ENCODE results near the gene CABP2.
"Not testable (repeated sequence)": the region's sequence is repeated elsewhere in the genome, so short reads cannot be mapped to it uniquely, and the experiment has no call there.

Gene CABP2

DNA sequence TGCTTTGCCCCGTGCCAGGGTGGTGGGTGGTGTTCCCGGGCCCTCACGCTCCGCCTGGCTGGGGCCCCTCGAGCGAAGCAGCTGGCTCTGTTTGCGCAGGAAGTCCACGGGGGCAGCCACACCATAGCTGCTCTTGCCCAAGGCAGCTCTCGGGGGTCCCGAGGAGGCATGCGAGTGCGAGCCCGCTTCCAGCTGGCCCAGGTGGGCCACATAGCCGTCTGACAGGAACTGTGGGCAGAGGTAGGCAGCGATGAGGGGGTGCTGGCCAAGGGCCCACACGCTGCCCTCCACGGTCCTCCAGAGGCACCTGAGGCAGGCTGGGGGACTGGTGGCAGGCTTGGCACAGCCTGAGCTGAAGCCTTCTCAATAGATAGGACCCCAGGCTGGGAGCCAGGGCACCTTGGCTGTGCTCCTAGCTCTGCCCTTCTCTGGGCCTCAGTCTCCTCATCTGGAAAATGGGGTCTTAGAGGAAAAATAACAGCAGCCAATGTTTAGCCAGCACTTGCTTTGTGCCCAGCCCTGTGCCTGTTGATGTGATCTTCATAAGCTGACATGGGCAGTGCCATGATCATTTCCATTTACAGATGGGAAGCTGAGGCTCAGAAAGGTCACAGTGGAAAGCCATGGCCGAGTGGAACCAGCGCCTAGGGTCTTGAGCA lies 31.0 kb downstream of the CABP2 start:
- Histone ChIP-seq H3K36me3 (ENCODE audit: control insufficient read depth in 1 of 2, insufficient read depth in 2 of 2, low read length in 2 of 2) (peaks cover 10 to 81% of the 10 kb centered on the region in 2 donors), H3K27me3 (ENCODE audit: low read depth, low read length) (no peaks in the 10 kb centered on the region), H3K9me3 (ENCODE audit: control insufficient read depth in 1 of 2, low read length in 2 of 2) (no peaks in the 10 kb centered on the region), H3K4me1 (ENCODE audit: control insufficient read depth in 1 of 2, insufficient read depth in 2 of 2, low read length in 2 of 2) (no peaks in the 10 kb centered on the region), H3K4me3 (ENCODE audit: low read depth in 1 of 2, low read length in 2 of 2) (no peak overlapping the region), H3K27ac (ENCODE audit: low read length) (no peak overlapping the region)

DNA sequence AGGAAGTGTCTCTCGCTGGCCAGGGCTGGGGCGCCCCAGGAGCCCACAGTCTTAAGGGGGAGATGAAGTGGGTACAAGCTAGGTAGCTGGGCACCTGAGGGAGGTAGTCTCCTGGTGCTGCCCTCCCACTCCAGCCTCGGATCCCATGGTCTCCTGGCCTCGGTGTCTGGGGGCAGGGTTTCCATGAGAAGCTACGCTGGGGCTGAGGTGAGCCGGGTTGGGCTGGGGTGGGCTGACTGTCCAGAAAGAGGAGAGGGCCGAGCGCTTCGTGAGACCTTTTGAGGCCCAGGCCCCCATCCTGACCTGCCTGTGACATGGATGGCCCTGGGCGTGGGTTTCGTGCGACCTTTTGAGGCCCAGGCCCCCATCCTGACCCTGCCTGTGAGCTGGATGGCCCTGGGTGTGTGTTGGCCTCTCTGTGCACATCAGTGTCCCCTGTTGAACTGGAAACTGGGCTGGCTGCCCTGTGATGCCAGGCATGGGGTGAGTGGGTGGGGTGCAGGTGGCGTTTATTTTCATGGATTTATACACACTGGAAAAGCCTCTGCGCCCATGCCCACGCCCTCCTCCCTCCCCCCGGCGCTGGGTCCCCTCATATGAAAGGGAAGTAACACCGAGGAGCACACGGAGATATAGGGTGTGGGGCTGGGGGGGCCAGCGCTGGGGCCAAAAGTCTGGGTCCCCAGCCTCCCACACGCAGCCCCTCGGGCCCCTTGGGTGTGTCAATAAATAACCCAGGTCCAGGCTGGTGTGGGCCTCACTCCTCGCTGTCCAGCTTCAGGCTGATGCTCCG lies 31.8 kb downstream of the CABP2 start:
- no peaks in the 10 kb centered on the region for H3K9me3 ChIP-seq (ENCODE audit: control insufficient read depth in 1 of 2, low read length in 2 of 2)
- no peak overlapping the region for H3K4me3 ChIP-seq (ENCODE audit: low read depth in 1 of 2, low read length in 2 of 2)
- H3K4me1 ChIP-seq (ENCODE audit: control insufficient read depth in 1 of 2, insufficient read depth in 2 of 2, low read length in 2 of 2): peaks cover 0 to under 1% of the 10 kb centered on the region in 2 donors
- H3K27me3 ChIP-seq (ENCODE audit: low read depth, low read length): no peaks in the 10 kb centered on the region
- no peak overlapping the region for H3K27ac ChIP-seq (ENCODE audit: low read length)
- peaks cover 10 to 84% of the 10 kb centered on the region in 2 donors for H3K36me3 ChIP-seq (ENCODE audit: control insufficient read depth in 1 of 2, insufficient read depth in 2 of 2, low read length in 2 of 2)

DNA sequence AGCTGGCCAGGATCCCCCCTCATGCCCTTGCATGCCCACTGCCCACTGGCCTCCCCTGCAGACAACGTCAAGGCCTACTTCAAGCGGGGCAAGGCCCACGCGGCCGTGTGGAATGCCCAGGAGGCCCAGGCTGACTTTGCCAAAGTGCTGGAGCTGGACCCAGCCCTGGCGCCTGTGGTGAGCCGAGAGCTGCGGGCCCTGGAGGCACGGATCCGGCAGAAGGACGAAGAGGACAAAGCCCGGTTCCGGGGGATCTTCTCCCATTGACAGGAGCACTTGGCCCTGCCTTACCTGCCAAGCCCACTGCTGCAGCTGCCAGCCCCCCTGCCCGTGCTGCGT lies 32.5 kb downstream of the CABP2 start:
- Histone ChIP-seq H3K4me1 (ENCODE audit: control insufficient read depth in 1 of 2, insufficient read depth in 2 of 2, low read length in 2 of 2) (peaks cover 0 to 6% of the 10 kb centered on the region in 2 donors), H3K36me3 (ENCODE audit: control insufficient read depth in 1 of 2, insufficient read depth in 2 of 2, low read length in 2 of 2) (peaks cover 10 to 80% of the 10 kb centered on the region in 2 donors), H3K4me3 (ENCODE audit: low read depth in 1 of 2, low read length in 2 of 2) (no peak overlapping the region), H3K27me3 (ENCODE audit: low read depth, low read length) (no peaks in the 10 kb centered on the region), H3K9me3 (ENCODE audit: control insufficient read depth in 1 of 2, low read length in 2 of 2) (no peaks in the 10 kb centered on the region), H3K27ac (ENCODE audit: low read length) (no peak overlapping the region)

GRCh38 chr11:67489885-67490726 lies 33.1 kb downstream of the CABP2 start:
- Histone ChIP-seq H3K4me3 (ENCODE audit: low read depth in 1 of 2, low read length in 2 of 2) (no peak overlapping the region), H3K9me3 (ENCODE audit: control insufficient read depth in 1 of 2, low read length in 2 of 2) (no peaks in the 10 kb centered on the region), H3K27ac (ENCODE audit: low read length) (no peak overlapping the region), H3K27me3 (ENCODE audit: low read depth, low read length) (no peaks in the 10 kb centered on the region), H3K36me3 (ENCODE audit: control insufficient read depth in 1 of 2, insufficient read depth in 2 of 2, low read length in 2 of 2) (peaks cover 10 to 74% of the 10 kb centered on the region in 2 donors), H3K4me1 (ENCODE audit: control insufficient read depth in 1 of 2, insufficient read depth in 2 of 2, low read length in 2 of 2) (peaks cover 0 to 9% of the 10 kb centered on the region in 2 donors)

DNA sequence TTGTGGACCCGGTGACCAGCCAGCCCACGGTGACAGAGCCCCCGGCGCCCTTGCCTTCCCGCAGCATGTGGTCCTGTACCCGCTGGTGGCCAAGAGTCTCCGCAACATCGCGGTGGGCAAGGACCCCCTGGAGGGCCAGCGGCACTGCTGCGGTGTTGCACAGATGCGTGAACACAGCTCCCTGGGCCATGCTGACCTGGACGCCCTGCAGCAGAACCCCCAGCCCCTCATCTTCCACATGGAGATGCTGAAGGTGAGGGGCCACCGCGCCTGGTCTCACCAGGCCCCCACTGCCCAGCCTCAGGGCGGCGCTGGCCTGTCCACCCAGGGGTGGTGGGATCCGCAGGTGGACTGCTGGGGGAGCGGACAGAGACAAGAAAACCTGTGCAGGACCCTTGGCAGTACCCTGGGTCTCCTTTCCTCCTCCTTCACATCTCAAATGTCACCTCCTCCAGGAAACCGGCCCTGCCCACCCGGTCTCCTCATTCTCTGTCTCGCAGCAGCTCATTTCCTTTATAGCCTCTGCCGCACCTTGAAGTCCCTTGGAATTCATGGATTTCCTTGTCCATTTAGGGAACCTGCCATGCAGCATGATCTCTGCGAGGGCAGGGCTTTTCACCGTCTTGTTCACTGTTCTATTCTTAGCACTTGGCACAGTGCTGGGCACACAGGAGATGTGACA lies 33.9 kb downstream of the CABP2 start:
- no peaks in the 10 kb centered on the region for H3K9me3 ChIP-seq (ENCODE audit: control insufficient read depth in 1 of 2, low read length in 2 of 2)
- peaks cover 2 to 17% of the 10 kb centered on the region in 2 donors for H3K4me1 ChIP-seq (ENCODE audit: control insufficient read depth in 1 of 2, insufficient read depth in 2 of 2, low read length in 2 of 2)
- no peaks in the 10 kb centered on the region for H3K27me3 ChIP-seq (ENCODE audit: low read depth, low read length)
- no peak overlapping the region for H3K27ac ChIP-seq (ENCODE audit: low read length)
- no peak overlapping the region for H3K4me3 ChIP-seq (ENCODE audit: low read depth in 1 of 2, low read length in 2 of 2)
- peaks cover 10 to 71% of the 10 kb centered on the region in 2 donors for H3K36me3 ChIP-seq (ENCODE audit: control insufficient read depth in 1 of 2, insufficient read depth in 2 of 2, low read length in 2 of 2)

DNA sequence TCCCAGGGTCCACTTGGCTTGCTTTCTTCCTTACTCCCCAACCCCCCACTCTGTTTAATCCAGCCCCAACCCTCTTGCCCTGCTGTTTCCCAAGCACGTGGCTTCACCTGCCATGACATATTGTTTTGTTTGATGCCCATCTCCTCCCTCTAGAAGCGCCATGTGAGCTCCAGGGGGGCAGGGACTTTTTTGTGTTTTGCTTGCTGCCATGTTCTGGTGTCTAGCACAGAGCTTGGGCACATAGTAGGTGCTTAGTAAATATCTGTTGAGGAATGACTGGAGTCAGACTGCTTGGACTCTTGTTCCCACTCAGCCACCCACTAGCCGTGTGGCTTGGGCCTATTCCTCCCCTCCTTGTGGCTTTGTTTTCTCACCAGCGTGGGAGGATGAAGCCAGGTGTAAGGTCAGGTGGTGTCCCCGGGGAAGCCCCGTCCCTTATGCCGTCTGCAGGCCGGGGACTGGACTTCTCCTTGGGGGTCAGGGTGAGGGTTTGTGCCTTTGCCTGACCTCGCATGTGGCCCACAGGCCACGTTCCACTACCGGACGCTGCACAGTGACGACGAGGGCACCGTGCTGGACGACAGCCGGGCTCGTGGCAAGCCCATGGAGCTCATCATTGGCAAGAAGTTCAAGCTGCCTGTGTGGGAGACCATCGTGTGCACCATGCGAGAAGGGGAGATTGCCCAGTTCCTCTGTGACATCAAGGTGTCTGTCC lies 36.6 kb downstream of the CABP2 start:
- H3K27me3 ChIP-seq (ENCODE audit: low read depth, low read length): no peaks in the 10 kb centered on the region
- no peak overlapping the region for H3K27ac ChIP-seq (ENCODE audit: low read length)
- peaks cover 14 to 28% of the 10 kb centered on the region in 2 donors for H3K4me1 ChIP-seq (ENCODE audit: control insufficient read depth in 1 of 2, insufficient read depth in 2 of 2, low read length in 2 of 2)
- H3K4me3 ChIP-seq (ENCODE audit: low read depth in 1 of 2, low read length in 2 of 2): no peak overlapping the region
- no peaks in the 10 kb centered on the region for H3K9me3 ChIP-seq (ENCODE audit: control insufficient read depth in 1 of 2, low read length in 2 of 2)
- H3K36me3 ChIP-seq (ENCODE audit: control insufficient read depth in 1 of 2, insufficient read depth in 2 of 2, low read length in 2 of 2): peaks cover 10 to 47% of the 10 kb centered on the region in 2 donors

- not testable (repeated sequence) for H3K4me3 ChIP-seq (ENCODE audit: low read depth in 1 of 2, low read length in 2 of 2)
Measured at GRCh38 chr11:67485873-67486361, 37.3 kb downstream of the CABP2 start.

DNA sequence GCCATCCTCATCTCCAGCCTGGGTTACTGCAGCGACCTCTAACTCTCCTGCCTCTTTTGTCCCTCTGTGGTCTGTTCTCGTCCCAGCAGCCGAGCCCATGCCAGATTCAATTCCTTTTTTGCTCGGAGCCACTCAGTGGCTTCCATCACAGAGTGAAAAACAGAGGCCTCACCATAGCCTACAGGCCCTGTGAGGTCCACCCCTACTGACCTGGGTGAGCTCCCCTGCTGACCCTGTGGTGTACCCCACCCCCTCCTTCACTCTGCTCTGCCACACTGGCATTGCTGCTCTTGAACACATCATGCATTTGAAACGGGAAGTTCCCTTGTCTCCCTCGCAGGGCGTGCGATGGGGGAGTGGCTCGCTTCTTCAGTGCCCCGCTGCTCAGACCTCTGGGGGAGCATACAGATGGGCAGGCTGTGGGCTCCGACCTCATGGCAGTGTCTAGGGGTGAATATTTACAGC lies 38.4 kb downstream of the CABP2 start:
- Histone ChIP-seq H3K36me3 (ENCODE audit: control insufficient read depth in 1 of 2, insufficient read depth in 2 of 2, low read length in 2 of 2) (peaks cover 9 to 30% of the 10 kb centered on the region in 2 donors), H3K4me1 (ENCODE audit: control insufficient read depth in 1 of 2, insufficient read depth in 2 of 2, low read length in 2 of 2) (peaks cover 14 to 28% of the 10 kb centered on the region in 2 donors), H3K27ac (ENCODE audit: low read length) (no peak overlapping the region), H3K4me3 (ENCODE audit: low read depth in 1 of 2, low read length in 2 of 2) (no peak overlapping the region), H3K27me3 (ENCODE audit: low read depth, low read length) (no peaks in the 10 kb centered on the region), H3K9me3 (ENCODE audit: control insufficient read depth in 1 of 2, low read length in 2 of 2) (no peaks in the 10 kb centered on the region)

More at GRCh38 chr11:67485873-67486361, 37.3 kb downstream of the CABP2 start:
- H3K27ac ChIP-seq (ENCODE audit: low read length); H3K9me3 ChIP-seq (ENCODE audit: control insufficient read depth in 1 of 2, low read length in 2 of 2); H3K27me3 ChIP-seq (ENCODE audit: low read depth, low read length): not testable (repeated sequence)
- Histone ChIP-seq H3K4me1 (ENCODE audit: control insufficient read depth in 1 of 2, insufficient read depth in 2 of 2, low read length in 2 of 2) (peaks cover 14 to 28% of the 10 kb centered on the region in 2 donors), H3K36me3 (ENCODE audit: control insufficient read depth in 1 of 2, insufficient read depth in 2 of 2, low read length in 2 of 2) (peaks cover 10 to 40% of the 10 kb centered on the region in 2 donors)

GRCh38 chr11:67483831-67484665 lies 39.2 kb downstream of the CABP2 start:
- no peaks in the 10 kb centered on the region for H3K27me3 ChIP-seq (ENCODE audit: low read depth, low read length)

More at GRCh38 chr11:67483831-67484665, 39.2 kb downstream of the CABP2 start:
- peaks cover 14 to 28% of the 10 kb centered on the region in 2 donors for H3K4me1 ChIP-seq (ENCODE audit: control insufficient read depth in 1 of 2, insufficient read depth in 2 of 2, low read length in 2 of 2)
- peak overlapping the region; percentile 68 to 88 for H3K4me3 ChIP-seq (ENCODE audit: low read depth in 1 of 2, low read length in 2 of 2)
- H3K27ac ChIP-seq (ENCODE audit: low read length): peak overlapping the region; percentile 91
- no peaks in the 10 kb centered on the region for H3K9me3 ChIP-seq (ENCODE audit: control insufficient read depth in 1 of 2, low read length in 2 of 2)
- peaks cover 3 to 21% of the 10 kb centered on the region in 2 donors for H3K36me3 ChIP-seq (ENCODE audit: control insufficient read depth in 1 of 2, insufficient read depth in 2 of 2, low read length in 2 of 2)

Measured in muscle layer of duodenum (tissue), 2 donors.